SK-N-SH (cell line): Measurements from ENCODE around the gene CA7. TPM values are rescaled to one million over a fixed set of nuclear protein-coding genes. Genes with fewer than 3 reads are reported as not detected.
A peak's percentile ranks its signal among the peaks of the same experiment; 100 is the strongest.

Experiments
- CTCF ChIA-PET: fragments of 300-600, 350-600 bp; formaldehyde crosslinking; extraction: SDS; loops from one replicate; lab custom pipeline; 2021; lab: Yijun Ruan, JAX
- POLR2A ChIA-PET: fragments of 350-600 bp; sonication (Branson Sonifier 250); formaldehyde crosslinking; extraction: SDS; loops from one replicate; lab custom pipeline; 2020; ENCODE audit warnings: antibody characterized with exemption, inconsistent platforms; lab: Yijun Ruan, JAX
- DNase-seq: peaks from one replicate; pipeline ENCODE4 v3.0.0; 2012
- H2AFZ ChIP-seq: fragments of 200-600 bp; sonication (generic); 2 replicates; pipeline ENCODE4 v1.8.1; 2016; ENCODE audit warnings: antibody characterized with exemption, mild to moderate bottlenecking, low read depth
- H3F3A ChIP-seq: fragments of 200-600 bp; sonication (generic); replicated peaks from 2 replicates; pipeline ENCODE3; 2016; ENCODE audit warnings: antibody characterized with exemption, mild to moderate bottlenecking; ENCODE audit not compliant: insufficient read depth
- H3K27ac ChIP-seq, 2 experiments: fragments of 200-500 bp in 1 of 2; fragments of 200-600 bp in 1 of 2; sonication (Bioruptor generic) in 1 of 2; sonication (generic), shearing (Covaris generic) in 1 of 2; 2 replicates each; pipeline versions ENCODE4 v1.5.1 to v1.6.1; 2014 to 2016; ENCODE audit warnings: low read depth in 2 of 2, inconsistent platforms in 1 of 2, low read length in 1 of 2, mild to moderate bottlenecking in 1 of 2, mixed read lengths in 1 of 2
- H3K27me3 ChIP-seq: fragments of 200-600 bp; sonication (generic), shearing (Covaris generic); 2 replicates; pipeline ENCODE4 v1.6.1; 2016; ENCODE audit warnings: mixed run types; ENCODE audit not compliant: insufficient read depth
- H3K36me3 ChIP-seq, 2 experiments: fragments of 200-500 bp in 1 of 2; fragments of 200-600 bp in 1 of 2; sonication (Bioruptor generic) in 1 of 2; sonication (generic) in 1 of 2; replicated peaks in 1 of 2; 2 replicates each; pipeline versions ENCODE3 to v1.5.1; 2014 to 2016; ENCODE audit warnings: low read length in 1 of 2, mild to moderate bottlenecking in 1 of 2; ENCODE audit not compliant: insufficient read depth in 2 of 2, control insufficient read depth in 1 of 2
- H3K4me1 ChIP-seq, 2 experiments: fragments of 200-500 bp in 1 of 2; fragments of 200-600 bp in 1 of 2; sonication (Bioruptor generic) in 1 of 2; sonication (generic), shearing (Covaris generic) in 1 of 2; 2 replicates each; pipeline versions ENCODE4 v1.5.1 to v1.6.1; 2014 to 2016; ENCODE audit warnings: low read depth in 1 of 2, low read length in 1 of 2, mixed run types in 1 of 2; ENCODE audit not compliant: insufficient read depth in 2 of 2, control insufficient read depth in 1 of 2
- H3K4me2 ChIP-seq: fragments of 200-600 bp; sonication (generic), shearing (Covaris generic); 2 replicates; pipeline ENCODE4 v1.6.1; 2017; ENCODE audit warnings: mixed run types
- H3K4me3 ChIP-seq, 2 experiments: fragments of 200-500 bp in 1 of 2; fragments of 200-600 bp in 1 of 2; sonication (Bioruptor generic) in 1 of 2; sonication (generic), shearing (Covaris generic) in 1 of 2; 2 replicates each; pipeline versions ENCODE4 v1.5.1 to v1.8.1; 2014 to 2016; ENCODE audit warnings: low read depth in 2 of 2, inconsistent platforms in 1 of 2, low read length in 1 of 2, mild to moderate bottlenecking in 1 of 2, mixed read lengths in 1 of 2, moderate library complexity in 1 of 2
- H3K79me2 ChIP-seq: fragments of 200-600 bp; sonication (generic); 2 replicates; pipeline ENCODE4 v1.8.1; 2017; ENCODE audit warnings: mild to moderate bottlenecking; ENCODE audit not compliant: insufficient read depth
- H3K9ac ChIP-seq: fragments of 200-600 bp; sonication (generic); 2 replicates; pipeline ENCODE4 v1.6.1; 2017; ENCODE audit warnings: mixed run types
- H3K9me2 ChIP-seq: fragments of 200-600 bp; sonication (generic); 2 replicates; pipeline ENCODE4 v1.6.1; 2017; ENCODE audit warnings: mixed run types
- H3K9me3 ChIP-seq: fragments of 200-600 bp; sonication (generic); 2 replicates; pipeline ENCODE4 v1.6.1; 2017; ENCODE audit warnings: mixed run types, mild to moderate bottlenecking, moderate library complexity
- H4K20me1 ChIP-seq: fragments of 200-600 bp; sonication (generic); 2 replicates; pipeline ENCODE4 v1.6.1; 2017; ENCODE audit warnings: mild to moderate bottlenecking, mixed run types; ENCODE audit not compliant: insufficient read depth
- EP300 ChIP-seq, 2 experiments: IDR thresholded peaks; 2 replicates each; pipeline versions ENCODE4 v1.4.0 to v1.6.1; 2012; ENCODE audit warnings: borderline replicate concordance in 1 of 2, low read depth in 1 of 2, low read length in 1 of 2
- FOXM1 ChIP-seq: IDR thresholded peaks from 2 replicates; pipeline ENCODE4 v1.4.0; 2012; ENCODE audit warnings: low read depth, mild to moderate bottlenecking
- GABPA ChIP-seq: IDR thresholded peaks from 2 replicates; pipeline ENCODE4 v1.4.0; 2012; ENCODE audit warnings: low read depth, mild to moderate bottlenecking
- GATA2 ChIP-seq: sonication (generic); formaldehyde crosslinking; IDR thresholded peaks from 2 replicates; pipeline ENCODE4 v1.5.0; 2020; ENCODE audit warnings: mild to moderate bottlenecking, missing genetic modification reagents
- JUND ChIP-seq: IDR thresholded peaks from 2 replicates; pipeline ENCODE4 v1.4.0; 2012
- MEF2A ChIP-seq: IDR thresholded peaks from 2 replicates; pipeline ENCODE4 v1.4.0; 2012; ENCODE audit warnings: low read depth, borderline replicate concordance
- MXI1 ChIP-seq: IDR thresholded peaks from 2 replicates; pipeline ENCODE4 v1.6.1; 2012; ENCODE audit warnings: mild to moderate bottlenecking, low read depth, low read length, improper control_type of control experiment
- NFIC ChIP-seq: IDR thresholded peaks from 2 replicates; pipeline ENCODE4 v1.4.0; 2012; ENCODE audit warnings: borderline replicate concordance
- RFX5 ChIP-seq: IDR thresholded peaks from 2 replicates; pipeline ENCODE4 v1.6.1; 2012; ENCODE audit warnings: mild to moderate bottlenecking, improper control_type of control experiment, low read length
- SIN3A ChIP-seq: IDR thresholded peaks from 2 replicates; pipeline ENCODE4 v1.6.1; 2012; ENCODE audit warnings: low read depth, mild to moderate bottlenecking, low read length, moderate library complexity, borderline replicate concordance
- SMC3 ChIP-seq: IDR thresholded peaks from 2 replicates; pipeline ENCODE4 v1.6.1; 2012; ENCODE audit warnings: low read depth, low read length, improper control_type of control experiment
- TAF1 ChIP-seq: IDR thresholded peaks from 2 replicates; pipeline ENCODE4 v1.6.1; 2012; ENCODE audit warnings: low read depth, mild to moderate bottlenecking, low read length, moderate library complexity, borderline replicate concordance
- YY1 ChIP-seq: IDR thresholded peaks from 2 replicates; pipeline ENCODE4 v1.4.0; 2012; ENCODE audit warnings: low read depth, mild to moderate bottlenecking
- WGBS: methylation state at CpG from one replicate; pipeline ENCODE4 v1.1.6; 2017; ENCODE audit warnings: low lambda C conversion rate; 5-methylcytosine and 5-hydroxymethylcytosine counted together
- polyA plus RNA-seq, 3 experiments: library from polyadenylated mRNA; depleted of rRNA; stranded (reverse); fragments of >200 nt; gene quantifications; 2 replicates each; pipeline ENCODE4 v1.2.3, GENCODE V29; 2012
- TF ChIP-seq, protein P1 (sequence below): IDR thresholded peaks from 2 replicates; pipeline ENCODE4 v1.4.0; 2012; ENCODE audit warnings: low read depth
- TF ChIP-seq, protein P2 (sequence below): fragments of 150-350 bp; IDR thresholded peaks from 2 replicates; pipeline ENCODE4 v1.6.1; 2017; ENCODE audit warnings: antibody characterized with exemption, low read length, low read depth, borderline replicate concordance

Gene CA7
- polyA plus RNA-seq, 1 of the 3 experiments (the other 2 are of a cell fraction): 0.12 TPM

DNA sequence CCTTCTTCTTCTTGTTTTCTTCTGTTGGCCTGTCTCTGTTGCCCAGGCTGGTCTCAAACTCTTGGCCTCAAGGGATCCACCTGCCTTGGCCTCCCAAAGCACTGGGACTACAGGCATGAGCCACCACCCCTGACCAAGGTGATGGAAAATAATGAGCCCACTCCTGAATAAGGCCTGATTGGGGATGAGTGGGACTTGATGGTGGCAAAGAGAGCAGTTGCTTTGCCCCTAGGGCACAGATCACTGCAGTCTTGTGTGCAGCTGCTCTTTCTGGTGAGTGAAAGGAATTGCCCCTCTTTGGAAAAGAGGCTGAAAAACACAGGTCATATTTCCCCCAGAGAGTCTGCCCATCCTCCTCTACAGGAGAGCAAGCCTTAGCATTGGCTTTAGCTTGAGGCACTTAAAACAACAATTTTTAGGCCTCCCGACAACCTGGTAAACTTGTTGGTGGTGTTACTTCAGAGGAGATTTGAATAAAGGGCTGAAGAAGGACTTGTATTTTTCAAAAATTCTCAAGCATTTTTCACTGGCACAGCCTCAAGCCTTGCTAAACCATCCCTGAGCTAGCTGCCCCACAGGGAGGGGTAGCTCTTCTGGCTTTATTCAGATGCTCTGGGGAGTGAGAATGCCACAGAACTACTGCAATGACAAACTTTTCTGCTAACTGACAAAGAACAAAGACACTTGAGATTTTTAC, 30.0 kb downstream of the CA7 start:
- ChIA-PET POLR2A (no interaction called here), CTCF (interaction anchor here (0.8 to 4.1 kb wide), 13 partner anchors 12 to 281 kb away, joined by 3 to 25 read pairs (median 6); partner anchors contain the start of gene NAE1)
- Histone ChIP-seq H3K9ac (no peak overlapping the region), H3K4me1 (peaks cover 3 to 5% of the 10 kb centered on the region in 2 experiments; a peak in 3 of 4 replicates), H3K9me2 (no peaks in the 10 kb centered on the region), H3F3A (peaks cover 21% of the 10 kb centered on the region), H3K9me3 (no peaks in the 10 kb centered on the region), H3K27ac (peak overlapping the region in 1 of 2 experiments; percentile 38; a peak in 2 of 4 replicates), H2AFZ (peak overlapping the region; percentile 57; the same call in 1 of the 2 replicates), H3K4me3 (no peak overlapping the region), H3K4me2 (no peak overlapping the region), H3K79me2 (no peaks in the 10 kb centered on the region), H4K20me1 (no peaks in the 10 kb centered on the region), H3K27me3 (no peaks in the 10 kb centered on the region), H3K36me3 (no peaks in the 10 kb centered on the region)
- WGBS: 47% methylated on average over 1 of the region's 1 CpG
- TF ChIP-seq SMC3 (no peak), JUND (no peak), MXI1 (no peak), SIN3A (no peak), FOXM1 (no peak), NFIC (no peak), GATA2 (CRISPR knock-in tag) (no peak), RFX5 (no peak)
- TF ChIP-seq, protein P1, sequence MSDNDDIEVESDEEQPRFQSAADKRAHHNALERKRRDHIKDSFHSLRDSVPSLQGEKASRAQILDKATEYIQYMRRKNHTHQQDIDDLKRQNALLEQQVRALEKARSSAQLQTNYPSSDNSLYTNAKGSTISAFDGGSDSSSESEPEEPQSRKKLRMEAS: no peak
- DNase-seq: no peak

DNA sequence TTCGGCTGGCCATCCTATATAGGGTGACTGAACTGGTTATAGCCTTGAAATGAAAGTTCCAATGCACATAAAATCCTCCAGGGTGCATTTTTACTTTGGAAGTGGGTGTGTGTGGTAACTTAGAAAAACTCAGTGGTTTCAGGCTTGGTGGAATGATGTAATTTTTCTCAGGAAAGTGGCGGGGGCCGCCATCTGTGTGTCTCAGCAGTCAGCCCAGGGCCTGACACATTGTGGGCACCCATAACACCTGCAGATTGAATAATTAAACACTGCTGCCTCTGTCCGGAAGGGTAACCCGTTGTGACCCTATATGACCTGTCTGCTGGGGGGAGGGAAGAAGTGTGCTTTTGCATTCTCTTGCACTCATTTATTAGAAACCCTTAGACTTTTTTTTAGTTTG, 33.9 kb downstream of the CA7 start:
- Histone ChIP-seq H3K27ac (no peak overlapping the region), H4K20me1 (no peaks in the 10 kb centered on the region), H3K9ac (no peak overlapping the region), H3K27me3 (no peaks in the 10 kb centered on the region), H3K36me3 (no peaks in the 10 kb centered on the region), H3K9me3 (no peaks in the 10 kb centered on the region), H3K4me3 (no peak overlapping the region), H3F3A (peaks cover 14% of the 10 kb centered on the region), H3K4me2 (no peak overlapping the region), H2AFZ (0 out of 2 replicates have a peak overlapping the region, but pooled peaks have one; percentile 10), H3K9me2 (no peaks in the 10 kb centered on the region), H3K79me2 (peaks cover 15% of the 10 kb centered on the region), H3K4me1 (peaks cover 0 to 7% of the 10 kb centered on the region in 2 experiments; a peak in 2 of 4 replicates)
- TF ChIP-seq MEF2A (no peak), TAF1 (no peak), EP300 (IDR thresholded peaks at IDR 0.05; ENCODE audit: borderline replicate concordance in 1 of 2, low read depth in 1 of 2, low read length in 1 of 2) (no peak), GABPA (no peak), YY1 (no peak)
- TF ChIP-seq, protein P2, sequence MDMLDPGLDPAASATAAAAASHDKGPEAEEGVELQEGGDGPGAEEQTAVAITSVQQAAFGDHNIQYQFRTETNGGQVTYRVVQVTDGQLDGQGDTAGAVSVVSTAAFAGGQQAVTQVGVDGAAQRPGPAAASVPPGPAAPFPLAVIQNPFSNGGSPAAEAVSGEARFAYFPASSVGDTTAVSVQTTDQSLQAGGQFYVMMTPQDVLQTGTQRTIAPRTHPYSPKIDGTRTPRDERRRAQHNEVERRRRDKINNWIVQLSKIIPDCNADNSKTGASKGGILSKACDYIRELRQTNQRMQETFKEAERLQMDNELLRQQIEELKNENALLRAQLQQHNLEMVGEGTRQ: no peak
- no peak for DNase-seq
- 88% methylated on average over 5 of the region's 5 CpGs for WGBS
- ChIA-PET CTCF (interaction anchor here (0.6 to 1.4 kb wide), 3 partner anchors 10 to 84 kb away, joined by 3 to 7 read pairs (median 3); no protein-coding TSS in a partner anchor), POLR2A (no interaction called here)
